Measurements from ENCODE around the gene CD34.

- TF ChIP-seq CTCF (conservative IDR thresholded peaks at IDR 0.05; ENCODE audit: low read length) (no peak), EZH2phosphoT487 (IDR thresholded peaks at IDR 0.05; ENCODE audit: borderline replicate concordance, low read depth, low read length) (no peak)
Observed at GRCh38 chr1:207887542-207888201, 23.3 kb downstream of the CD34 start.
